ENCODE results near the gene EIF2B4.

DNA sequence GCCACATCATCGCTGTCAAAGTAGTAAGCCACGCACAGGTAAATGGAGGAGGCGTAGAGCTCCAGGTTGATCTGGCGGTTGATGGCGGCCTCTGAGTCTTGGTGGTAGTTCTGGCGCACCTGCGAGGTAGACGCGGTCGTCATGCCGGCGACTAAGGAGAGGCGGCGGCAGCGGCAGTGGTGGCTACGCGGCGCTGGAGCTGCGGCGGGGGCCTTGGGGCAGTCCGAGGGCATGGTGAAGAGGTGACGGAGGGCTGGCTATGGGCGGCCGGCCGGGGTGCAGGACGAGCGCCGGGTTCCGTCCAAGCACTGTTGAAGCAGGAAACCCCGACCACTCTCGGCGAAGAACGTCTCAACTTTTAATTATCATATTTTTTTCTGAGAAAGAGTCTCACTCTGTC is 23.1 kb upstream of the EIF2B4 start:
- TF ChIP-seq CTCF (optimal IDR thresholded peaks at IDR 0.05 in 1 of 3, IDR thresholded peaks at IDR 0.05 in 1 of 3, conservative IDR thresholded peaks at IDR 0.05 in 1 of 3; ENCODE audit: extremely low read depth in 1 of 3, insufficient read depth in 2 of 3, low read length in 3 of 3) (no peak), EZH2 (IDR thresholded peaks at IDR 0.05; ENCODE audit: low read length) (no peak)

Data from keratinocyte (primary cell).